Mesenchymal stem cell (in vitro differentiated cells and primary cell): ENCODE data around the gene HEATR5A.
"Not testable (repeated sequence)": the region's sequence is repeated elsewhere in the genome, so short reads cannot be mapped to it uniquely, and the experiment has no call there.

ENCODE experiments used
- DNase-seq: peaks from one replicate; pipeline ENCODE4 v3.0.0-alpha.2; 2013
- H2AFZ ChIP-seq: one replicate; pipeline ENCODE4 v1.6.1; 2013; ENCODE audit warnings: low read depth, mild to moderate bottlenecking, control low read depth, inconsistent platforms, low read length, moderate library complexity
- H2AK5ac ChIP-seq: 2 replicates; pipeline ENCODE4 v1.6.1; 2013; ENCODE audit warnings: low read length, moderate library complexity, mild to moderate bottlenecking, inconsistent platforms; ENCODE audit not compliant: severe bottlenecking
- H2BK120ac ChIP-seq: one replicate; pipeline ENCODE4 v1.6.1; 2013; ENCODE audit warnings: low read depth, mild to moderate bottlenecking, inconsistent platforms, low read length, moderate library complexity
- H2BK12ac ChIP-seq, 2 experiments: one replicate each; pipeline ENCODE4 v1.6.1; 2013; ENCODE audit warnings: inconsistent platforms in 2 of 2, low read length in 2 of 2, mild to moderate bottlenecking in 2 of 2, moderate library complexity in 2 of 2, control low read depth in 1 of 2
- H2BK15ac ChIP-seq: one replicate; pipeline ENCODE4 v1.6.1; 2013; ENCODE audit warnings: mild to moderate bottlenecking, low read depth, inconsistent platforms; ENCODE audit not compliant: poor library complexity, severe bottlenecking
- H2BK5ac ChIP-seq: 2 replicates; pipeline ENCODE4 v1.6.1; 2013; ENCODE audit warnings: low read depth, mild to moderate bottlenecking, low read length, control low read depth, inconsistent platforms; ENCODE audit not compliant: poor library complexity, severe bottlenecking
- H3K14ac ChIP-seq, 2 experiments: one replicate each; pipeline ENCODE4 v1.6.1; 2013; ENCODE audit warnings: inconsistent platforms in 2 of 2, low read length in 2 of 2, control low read depth in 1 of 2, mild to moderate bottlenecking in 1 of 2, moderate library complexity in 1 of 2
- H3K18ac ChIP-seq, 2 experiments: one replicate each; pipeline ENCODE4 v1.6.1; 2013; ENCODE audit warnings: inconsistent platforms in 2 of 2, low read length in 2 of 2, control low read depth in 1 of 2, low read depth in 1 of 2, mild to moderate bottlenecking in 1 of 2
- H3K23ac ChIP-seq, 2 experiments: one replicate each; pipeline ENCODE4 v1.6.1; 2013; ENCODE audit warnings: inconsistent platforms in 2 of 2, low read length in 2 of 2, mild to moderate bottlenecking in 2 of 2, moderate library complexity in 2 of 2, control low read depth in 1 of 2
- H3K27ac ChIP-seq: 2 replicates; pipeline ENCODE4 v1.5.1; 2013; ENCODE audit warnings: mild to moderate bottlenecking, moderate library complexity, low read length, control low read depth, inconsistent platforms; ENCODE audit not compliant: poor library complexity, severe bottlenecking
- H3K27me3 ChIP-seq, 2 experiments: 2 replicates each; pipeline versions ENCODE4 v1.6.1 to v1.7.0; 2013; ENCODE audit warnings: low read length in 2 of 2, mild to moderate bottlenecking in 2 of 2, moderate library complexity in 2 of 2, control low read depth in 1 of 2, inconsistent platforms in 1 of 2; ENCODE audit not compliant: control insufficient read depth in 1 of 2, insufficient read depth in 1 of 2
- H3K36me3 ChIP-seq, 2 experiments: 2 replicates each; pipeline versions ENCODE4 v1.6.1 to v1.7.0; 2013; ENCODE audit warnings: low read length in 2 of 2, control low read depth in 1 of 2, inconsistent platforms in 1 of 2, low read depth in 1 of 2, mild to moderate bottlenecking in 1 of 2; ENCODE audit not compliant: insufficient read depth in 2 of 2, control insufficient read depth in 1 of 2
- H3K4ac ChIP-seq, 2 experiments: one replicate each; pipeline ENCODE4 v1.6.1; 2013; ENCODE audit warnings: inconsistent platforms in 2 of 2, low read length in 2 of 2, mild to moderate bottlenecking in 2 of 2, moderate library complexity in 2 of 2, control low read depth in 1 of 2, low read depth in 1 of 2
- H3K4me1 ChIP-seq: 2 replicates; pipeline ENCODE4 v1.6.1; 2013; ENCODE audit warnings: low read depth, low read length, control low read depth; ENCODE audit not compliant: control insufficient read depth, insufficient read depth
- H3K4me2 ChIP-seq: 2 replicates; pipeline ENCODE4 v1.6.1; 2013; ENCODE audit warnings: low read length, mild to moderate bottlenecking, inconsistent platforms; ENCODE audit not compliant: poor library complexity, severe bottlenecking
- H3K4me3 ChIP-seq, 2 experiments: 2 replicates each; pipeline versions ENCODE4 v1.5.1 to v1.7.0; 2013; ENCODE audit warnings: low read length in 2 of 2, mild to moderate bottlenecking in 2 of 2, control low read depth in 1 of 2, low read depth in 1 of 2; ENCODE audit not compliant: insufficient read depth in 1 of 2
- H3K79me1 ChIP-seq: replicated peaks from 2 replicates; pipeline ENCODE4 v1.6.1; 2013; ENCODE audit warnings: mild to moderate bottlenecking, control low read depth, low read length, inconsistent platforms; ENCODE audit not compliant: poor library complexity, severe bottlenecking
- H3K9ac ChIP-seq: 2 replicates; pipeline ENCODE4 v1.7.0; 2013; ENCODE audit warnings: mild to moderate bottlenecking, low read length, moderate library complexity
- H3K9me3 ChIP-seq: 2 replicates; pipeline ENCODE4 v1.7.0; 2013; ENCODE audit warnings: mild to moderate bottlenecking, low read length; ENCODE audit not compliant: control insufficient read depth
- H4K8ac ChIP-seq: one replicate; pipeline ENCODE4 v1.6.1; 2013; ENCODE audit warnings: inconsistent platforms, mild to moderate bottlenecking, low read length, moderate library complexity
- H4K91ac ChIP-seq: one replicate; pipeline ENCODE4 v1.6.1; 2013; ENCODE audit warnings: mild to moderate bottlenecking, low read length, inconsistent platforms
- WGBS: methylation state at CpG from one replicate; pipeline ENCODE4 v1.1.7; 2013; ENCODE audit warnings: mixed read lengths; 5-methylcytosine and 5-hydroxymethylcytosine counted together

The HEATR5A gene

GRCh38 chr14:31331395-31331794, 89.0 kb downstream of the HEATR5A start:
- H3K18ac ChIP-seq, H2AK5ac ChIP-seq, H3K27me3 ChIP-seq, H4K91ac ChIP-seq, H2BK15ac ChIP-seq, H2BK12ac ChIP-seq, H3K4me1 ChIP-seq, H3K27ac ChIP-seq, DNase-seq, H3K79me1 ChIP-seq, H3K9ac ChIP-seq, H3K4me3 ChIP-seq, H3K4ac ChIP-seq, H3K23ac ChIP-seq, H2BK5ac ChIP-seq, H3K4me2 ChIP-seq, H2AFZ ChIP-seq, H2BK120ac ChIP-seq, H4K8ac ChIP-seq, H3K14ac ChIP-seq: not testable (repeated sequence)
- Histone ChIP-seq H3K36me3 (peaks cover 24 to 54% of the 10 kb centered on the region in 2 experiments), H3K9me3 (peaks cover 18% of the 10 kb centered on the region)
- WGBS: 67% methylated on average over 1 of the region's 1 CpG

- not testable (repeated sequence) for H2AK5ac ChIP-seq, H3K27ac ChIP-seq, DNase-seq, H3K14ac ChIP-seq, H3K4me1 ChIP-seq, H3K4me3 ChIP-seq, H2BK12ac ChIP-seq, H3K9ac ChIP-seq, H3K79me1 ChIP-seq, H4K8ac ChIP-seq, H2BK15ac ChIP-seq, H3K23ac ChIP-seq, H3K27me3 ChIP-seq, H3K4me2 ChIP-seq, H3K18ac ChIP-seq, H2AFZ ChIP-seq, H3K4ac ChIP-seq, H2BK120ac ChIP-seq, H4K91ac ChIP-seq, H2BK5ac ChIP-seq
- WGBS: 98% methylated on average over 8 of the region's 8 CpGs
- peaks cover 18% of the 10 kb centered on the region for H3K9me3 ChIP-seq
- H3K36me3 ChIP-seq: peaks cover 24 to 54% of the 10 kb centered on the region in 2 experiments
Observed at GRCh38 chr14:31329876-31330521, 90.4 kb downstream of the HEATR5A start.

GRCh38 chr14:31326111-31326510, 94.2 kb downstream of the HEATR5A start:
- Histone ChIP-seq H3K36me3 (peaks cover 14 to 50% of the 10 kb centered on the region in 2 experiments), H2AFZ (no peak overlapping the region), H3K27me3 (no peaks in the 10 kb centered on the region), H3K4me1 (no peaks in the 10 kb centered on the region), H2BK15ac (no peak overlapping the region), H3K9ac (no peak overlapping the region), H4K8ac (no peak overlapping the region), H3K4me3 (no peak overlapping the region), H2BK5ac (no peak overlapping the region), H2BK120ac (no peak overlapping the region), H3K18ac (no peak overlapping the region), H3K4me2 (no peak overlapping the region), H4K91ac (no peak overlapping the region), H3K79me1 (no peaks in the 10 kb centered on the region), H3K14ac (no peak overlapping the region), H2AK5ac (no peak overlapping the region), H2BK12ac (no peak overlapping the region), H3K4ac (no peak overlapping the region), H3K9me3 (peaks cover 8% of the 10 kb centered on the region), H3K23ac (no peak overlapping the region), H3K27ac (no peak overlapping the region)
- DNase-seq: peak; percentile 6

- WGBS: 94% methylated on average over 2 of the region's 2 CpGs
Observed at GRCh38 chr14:31323419-31323818, 96.9 kb downstream of the HEATR5A start.

More at GRCh38 chr14:31323419-31323818, 96.9 kb downstream of the HEATR5A start:
- Histone ChIP-seq H2BK12ac (no peak overlapping the region), H2BK15ac (no peak overlapping the region), H4K8ac (no peak overlapping the region), H3K9me3 (no peaks in the 10 kb centered on the region), H3K4me2 (no peak overlapping the region), H2BK120ac (no peak overlapping the region), H3K4me1 (no peaks in the 10 kb centered on the region), H3K18ac (no peak overlapping the region), H3K79me1 (no peaks in the 10 kb centered on the region), H2BK5ac (no peak overlapping the region), H3K4me3 (no peak overlapping the region), H4K91ac (no peak overlapping the region), H3K27me3 (no peaks in the 10 kb centered on the region), H2AFZ (no peak overlapping the region), H2AK5ac (no peak overlapping the region), H3K9ac (no peak overlapping the region), H3K23ac (no peak overlapping the region), H3K14ac (no peak overlapping the region), H3K4ac (no peak overlapping the region), H3K36me3 (peaks cover 11 to 52% of the 10 kb centered on the region in 2 experiments), H3K27ac (no peak overlapping the region)
- DNase-seq: no peak
